LNCAP (cell line): Measurements from ENCODE around the gene PSMD9.

Source experiments
- TF ChIP-seq, protein P1 (sequence below): fragments of 450-650 bp; IDR thresholded peaks from 2 replicates; pipeline ENCODE4 v1.5.1; 2017; ENCODE audit warnings: mild to moderate bottlenecking

PSMD9 gene

GRCh38 chr12:121934309-121934664 lies 45.7 kb downstream of the PSMD9 start:
- TF ChIP-seq, protein P1, sequence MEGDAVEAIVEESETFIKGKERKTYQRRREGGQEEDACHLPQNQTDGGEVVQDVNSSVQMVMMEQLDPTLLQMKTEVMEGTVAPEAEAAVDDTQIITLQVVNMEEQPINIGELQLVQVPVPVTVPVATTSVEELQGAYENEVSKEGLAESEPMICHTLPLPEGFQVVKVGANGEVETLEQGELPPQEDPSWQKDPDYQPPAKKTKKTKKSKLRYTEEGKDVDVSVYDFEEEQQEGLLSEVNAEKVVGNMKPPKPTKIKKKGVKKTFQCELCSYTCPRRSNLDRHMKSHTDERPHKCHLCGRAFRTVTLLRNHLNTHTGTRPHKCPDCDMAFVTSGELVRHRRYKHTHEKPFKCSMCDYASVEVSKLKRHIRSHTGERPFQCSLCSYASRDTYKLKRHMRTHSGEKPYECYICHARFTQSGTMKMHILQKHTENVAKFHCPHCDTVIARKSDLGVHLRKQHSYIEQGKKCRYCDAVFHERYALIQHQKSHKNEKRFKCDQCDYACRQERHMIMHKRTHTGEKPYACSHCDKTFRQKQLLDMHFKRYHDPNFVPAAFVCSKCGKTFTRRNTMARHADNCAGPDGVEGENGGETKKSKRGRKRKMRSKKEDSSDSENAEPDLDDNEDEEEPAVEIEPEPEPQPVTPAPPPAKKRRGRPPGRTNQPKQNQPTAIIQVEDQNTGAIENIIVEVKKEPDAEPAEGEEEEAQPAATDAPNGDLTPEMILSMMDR = no peak

DNA sequence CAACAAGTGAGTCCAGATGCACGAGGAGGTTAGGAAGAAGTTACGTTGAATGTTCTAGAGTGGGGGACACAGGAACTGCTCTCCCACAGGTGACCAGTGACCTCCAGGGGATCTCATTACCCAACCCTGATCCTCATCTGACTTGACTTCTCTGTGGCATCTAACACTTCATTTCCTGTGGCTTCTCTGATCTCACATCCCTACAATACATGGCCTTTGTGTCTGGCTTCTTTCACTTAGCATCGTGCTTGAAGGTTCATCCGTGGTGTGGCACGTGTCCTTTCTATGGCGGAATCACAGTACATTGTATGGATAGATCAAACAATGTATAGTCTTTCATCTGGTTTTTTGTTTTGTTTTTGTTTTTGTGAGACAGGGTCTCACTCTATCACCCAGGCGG lies 49.1 kb downstream of the PSMD9 start:
- TF ChIP-seq, protein P1 = no peak

- TF ChIP-seq, protein P1 = no peak
These were observed 50.6 kb downstream of the PSMD9 start for GRCh38 chr12:121939186-121939585.

DNA sequence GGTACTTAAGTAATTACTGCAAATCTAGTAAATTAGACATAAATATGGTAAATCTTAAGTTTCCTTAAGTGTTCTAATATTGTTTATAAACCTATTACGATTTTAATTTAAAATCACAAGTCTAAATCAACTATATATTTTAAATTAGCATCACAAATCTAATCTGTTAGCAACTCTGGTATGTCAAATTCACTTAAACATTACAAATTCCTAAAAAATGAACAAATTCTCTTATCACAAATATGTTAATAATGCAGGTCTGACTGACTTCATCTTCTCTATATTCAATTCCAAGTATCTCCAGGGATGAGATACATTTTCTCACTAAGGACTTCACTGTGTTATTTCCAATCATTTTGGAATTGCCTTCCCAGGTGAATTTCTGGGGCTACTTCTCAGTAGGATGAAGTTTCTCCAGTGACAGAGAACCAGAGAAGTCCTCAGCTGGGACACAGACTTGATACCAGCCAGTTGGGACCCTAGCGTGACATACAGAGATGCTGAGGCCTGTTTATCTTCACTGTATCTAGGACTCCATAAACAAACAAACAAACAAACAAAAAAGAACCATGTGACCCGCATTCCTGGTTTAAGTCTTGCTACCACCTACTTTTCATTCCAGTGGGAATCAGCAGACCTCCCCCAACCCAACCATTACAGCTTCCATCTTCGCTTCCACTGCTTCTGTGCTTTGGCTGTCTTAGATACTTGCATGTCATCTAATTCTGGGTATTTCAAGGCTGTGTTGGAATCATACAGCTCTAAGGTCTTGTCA lies 51.6 kb downstream of the PSMD9 start:
- TF ChIP-seq, protein P1 = no peak

- TF ChIP-seq, protein P1 = no peak
These were observed 53.6 kb downstream of the PSMD9 start for GRCh38 chr12:121942145-121942718.

DNA sequence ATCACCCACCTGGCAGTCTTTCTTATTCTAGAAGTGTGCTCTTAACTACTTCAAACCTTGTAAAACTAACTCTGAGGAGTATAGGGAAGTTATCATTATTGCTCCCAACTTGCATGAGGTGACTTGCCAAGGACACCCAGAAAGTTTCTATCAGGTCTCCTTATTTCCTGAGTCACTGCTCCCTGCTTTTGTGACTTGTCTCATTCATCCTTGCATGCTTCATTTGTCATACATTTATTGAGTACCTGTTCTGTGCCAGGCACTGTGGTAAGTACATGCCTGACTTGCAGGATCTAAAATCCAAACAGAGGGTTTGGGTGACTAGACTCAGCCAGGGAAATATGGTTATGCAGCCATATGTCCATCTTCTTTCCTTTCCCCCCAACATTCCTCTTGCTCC lies 55.3 kb downstream of the PSMD9 start:
- TF ChIP-seq, protein P1 = no peak

DNA sequence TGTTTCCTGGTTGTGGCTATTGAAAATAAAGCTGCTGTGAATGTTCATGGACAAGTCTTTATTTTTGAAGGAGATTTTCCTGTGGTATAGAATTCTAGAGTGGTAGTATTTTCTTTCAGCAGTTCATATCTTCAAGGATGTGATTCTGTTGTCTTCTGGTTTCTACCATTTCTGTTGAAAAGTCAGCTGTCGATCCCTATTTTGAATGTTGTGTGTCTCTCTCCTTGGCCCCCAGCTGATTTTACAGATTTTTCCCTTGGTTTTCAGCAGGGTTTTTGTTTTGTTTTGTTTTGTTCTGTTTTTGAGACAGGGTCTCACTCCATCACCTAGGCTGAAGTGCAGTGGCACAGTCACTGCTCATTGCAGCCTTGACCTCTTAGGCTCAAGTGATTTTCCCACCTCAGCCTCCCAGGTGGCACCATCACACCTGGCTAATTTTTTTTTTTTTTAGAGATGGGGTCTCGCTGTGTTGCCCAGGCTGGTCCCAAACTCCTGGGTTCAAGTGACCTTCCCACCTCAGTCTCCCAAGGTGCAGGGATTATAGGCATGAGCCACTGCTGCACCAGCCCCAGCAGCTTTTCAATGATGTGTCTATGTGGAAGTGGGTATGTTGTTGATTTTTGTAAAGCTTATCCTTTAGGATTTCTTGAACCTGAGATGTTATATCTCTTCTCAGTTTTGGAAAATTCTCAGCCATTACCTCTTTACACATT lies 57.9 kb downstream of the PSMD9 start:
- TF ChIP-seq, protein P1 = no peak
